Activated naive CD4-positive, alpha-beta T cell treated with anti-CD3 and anti-CD28 coated beads for 36 hours (primary cell): ENCODE results near the gene CELF2. TPM values are rescaled to one million over a fixed set of nuclear protein-coding genes. Genes with fewer than 3 reads are reported as not detected.
"Not testable (repeated sequence)": the region's sequence is repeated elsewhere in the genome, so short reads cannot be mapped to it uniquely, and the experiment has no call there.

ENCODE experiments used
- CTCF ChIA-PET: fragments of 350-600 bp; sonication (Branson Sonifier 250); formaldehyde crosslinking; loops from one replicate; lab custom pipeline; 2021; ENCODE audit warnings: antibody characterized with exemption; lab: Charles Lee
- DNase-seq: peaks from one replicate; pipeline ENCODE4 v3.0.0-alpha.2; 2020
- H3K27ac Mint-ChIP-seq: one replicate; pipeline ENCODE4 v1.8.0; 2021; ENCODE audit warnings: mild to moderate bottlenecking, mixed read lengths
- H3K27me3 Mint-ChIP-seq: one replicate; pipeline ENCODE4 v1.8.0; 2021; ENCODE audit warnings: low read depth, mixed read lengths
- H3K36me3 Mint-ChIP-seq: one replicate; pipeline ENCODE4 v1.8.0; 2021; ENCODE audit warnings: low read depth, mixed read lengths
- H3K4me1 Mint-ChIP-seq: one replicate; pipeline ENCODE4 v1.8.0; 2021; ENCODE audit warnings: low read depth, mixed read lengths
- H3K4me3 Mint-ChIP-seq: one replicate; pipeline ENCODE4 v1.8.0; 2021; ENCODE audit warnings: mild to moderate bottlenecking, moderate library complexity, mixed read lengths
- H3K9me3 Mint-ChIP-seq: one replicate; pipeline ENCODE4 v1.8.0; 2021; ENCODE audit warnings: mixed read lengths
- intact Hi-C: fragments of 100-400 bp; cut with micrococcal nuclease; formaldehyde crosslinking; loops from one replicate; pipeline ENCODE4 v1.15.1; 2023
- total RNA-seq, 2 experiments: library from RNA; stranded (reverse); gene quantifications; one replicate each; pipeline ENCODE4 v1.2.3, GENCODE V29; 2021

The CELF2 gene
- total RNA-seq, 2 experiments from 2014 or later = 68.2 to 72.2 TPM

DNA sequence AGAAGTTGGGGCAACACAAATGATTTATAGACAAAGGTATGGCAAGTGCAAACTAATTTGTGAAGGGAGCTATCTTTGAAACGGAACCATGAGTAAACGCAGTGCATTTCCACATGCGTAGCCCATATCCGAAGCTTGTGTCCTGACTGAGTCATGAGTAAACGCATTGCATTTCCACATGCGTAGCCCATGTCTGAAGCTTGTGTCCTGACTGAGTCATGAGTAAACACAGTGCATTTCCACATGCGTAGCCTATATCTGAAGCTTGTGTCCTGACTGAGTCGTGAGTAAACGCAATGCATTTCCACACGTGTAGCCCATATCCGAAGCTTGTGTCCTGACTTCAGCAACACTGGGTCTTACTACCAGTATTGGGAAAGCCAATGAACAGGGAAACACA, 95.0 kb downstream of the CELF2 start:
- H3K27me3 Mint-ChIP-seq = no peaks in the 10 kb centered on the region
- H3K27ac Mint-ChIP-seq = no peak overlapping the region
- H3K4me3 Mint-ChIP-seq = no peak overlapping the region
- H3K4me1 Mint-ChIP-seq = peaks cover 21% of the 10 kb centered on the region
- no peak for DNase-seq
- H3K9me3 Mint-ChIP-seq = no peaks in the 10 kb centered on the region
- intact Hi-C loops = loop anchor here (1.0 kb wide), 6 partner anchors 29 to 360 kb away; no protein-coding TSS in a partner anchor
- CTCF ChIA-PET = interaction anchor here (0.7 to 4.4 kb wide), 10 partner anchors 10 to 645 kb away, joined by 3 to 32 read pairs (median 6); no protein-coding TSS in a partner anchor
- H3K36me3 Mint-ChIP-seq = no peaks in the 10 kb centered on the region

DNA sequence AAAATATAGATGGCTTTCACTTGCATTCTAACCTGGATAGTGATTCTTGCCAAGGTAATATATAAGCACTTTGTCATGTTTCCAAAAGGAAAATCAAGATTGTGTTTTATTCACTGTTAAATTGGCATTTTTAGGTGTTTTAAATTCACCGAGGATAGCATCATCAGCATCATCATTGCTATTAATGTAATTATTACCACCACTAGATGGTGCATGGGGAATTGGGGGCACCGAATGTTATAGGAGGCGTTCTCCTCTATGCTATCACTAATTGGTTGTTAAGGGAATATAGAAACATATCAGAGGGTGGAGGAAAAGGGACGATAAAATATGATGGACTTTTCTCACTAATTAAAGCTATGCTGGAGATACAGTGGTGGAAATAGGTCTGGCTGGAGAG, 95.5 kb downstream of the CELF2 start:
- Mint-ChIP-seq H3K4me3 (no peak overlapping the region), H3K9me3 (no peaks in the 10 kb centered on the region), H3K36me3 (no peaks in the 10 kb centered on the region), H3K27ac (no peak overlapping the region), H3K27me3 (no peaks in the 10 kb centered on the region), H3K4me1 (peaks cover 21% of the 10 kb centered on the region)
- CTCF ChIA-PET = interaction anchor here (0.7 to 4.4 kb wide), 14 partner anchors 9 to 365 kb away, joined by 3 to 32 read pairs (median 4); no protein-coding TSS in a partner anchor
- intact Hi-C loops = loop anchor here (1.0 kb wide), 6 partner anchors 28 to 359 kb away; no protein-coding TSS in a partner anchor
- DNase-seq = peak; percentile 41

DNA sequence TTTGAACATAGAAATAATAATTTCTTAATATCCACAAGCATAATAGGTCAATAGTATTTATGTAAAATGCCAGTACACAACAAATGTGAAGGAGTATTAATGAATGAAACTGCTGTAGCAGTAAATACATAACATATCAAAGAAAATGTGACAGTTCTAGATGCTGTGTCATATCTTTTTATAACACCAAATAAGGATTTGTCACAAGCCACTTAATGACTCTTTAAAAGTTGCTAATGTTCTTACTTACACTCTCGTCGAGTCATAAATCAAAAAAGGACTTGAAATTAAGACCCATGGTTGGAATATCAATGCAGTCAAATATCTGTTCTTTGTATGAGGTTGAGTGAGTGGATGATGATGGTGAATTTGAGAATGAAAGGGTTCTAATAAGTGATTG, 96.6 kb downstream of the CELF2 start:
- Mint-ChIP-seq H3K36me3 (no peaks in the 10 kb centered on the region), H3K27ac (no peak overlapping the region), H3K4me1 (peaks cover 21% of the 10 kb centered on the region), H3K27me3 (no peaks in the 10 kb centered on the region), H3K9me3 (no peaks in the 10 kb centered on the region), H3K4me3 (no peak overlapping the region)
- CTCF ChIA-PET = interaction anchor here (0.7 to 4.4 kb wide), 7 partner anchors 8 to 157 kb away, joined by 3 to 32 read pairs (median 6); no protein-coding TSS in a partner anchor
- intact Hi-C loops = no loop called here
- no peak for DNase-seq

DNA sequence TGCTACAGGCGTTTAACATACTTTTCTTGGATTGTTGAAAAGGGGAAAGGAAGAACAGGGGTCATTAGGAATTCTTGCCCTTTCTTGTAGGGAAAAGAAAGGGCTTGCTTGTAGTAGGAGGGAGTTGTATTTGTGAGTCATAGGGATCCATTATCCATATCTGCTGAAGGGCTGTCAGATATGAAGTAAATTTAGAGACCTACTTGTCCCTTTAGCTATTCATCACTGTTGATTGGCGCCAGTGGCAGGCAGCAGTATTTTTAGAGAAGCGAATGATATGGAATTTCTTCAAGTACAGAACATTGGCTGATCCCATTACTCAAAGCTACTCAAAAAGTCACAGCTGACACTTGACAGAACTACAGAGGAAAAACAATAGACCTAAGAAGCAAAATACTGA, 97.7 kb downstream of the CELF2 start:
- intact Hi-C loops = no loop called here
- no peak for DNase-seq
- Mint-ChIP-seq H3K36me3 (no peaks in the 10 kb centered on the region), H3K4me3 (no peak overlapping the region), H3K27me3 (no peaks in the 10 kb centered on the region), H3K4me1 (peaks cover 24% of the 10 kb centered on the region), H3K9me3 (no peaks in the 10 kb centered on the region), H3K27ac (no peak overlapping the region)
- CTCF ChIA-PET = interaction anchor here (0.6 to 3.2 kb wide), 5 partner anchors 33 to 361 kb away, joined by 3 to 11 read pairs (median 3); no protein-coding TSS in a partner anchor

DNA sequence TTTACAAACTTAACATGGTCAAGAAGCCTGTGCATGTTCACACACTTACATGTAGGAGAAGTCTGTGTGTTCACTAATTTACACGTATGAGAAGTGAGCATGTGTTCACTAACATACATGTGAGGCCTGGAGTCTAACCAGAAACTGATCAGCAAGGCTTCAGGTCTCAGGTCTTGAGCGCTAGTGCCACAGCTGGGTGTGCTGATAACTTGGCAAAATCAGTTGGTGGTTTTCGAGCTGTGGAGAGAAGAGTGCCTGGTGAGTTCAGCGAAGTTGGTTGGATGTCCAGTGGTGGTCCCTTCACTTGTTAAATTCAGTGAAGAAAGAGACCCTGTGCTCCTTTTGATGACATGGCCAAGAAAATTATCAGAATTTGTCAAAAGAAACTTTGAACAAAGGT, 98.7 kb downstream of the CELF2 start:
- no peaks in the 10 kb centered on the region for H3K36me3 Mint-ChIP-seq
- H3K4me3 Mint-ChIP-seq = no peak overlapping the region
- CTCF ChIA-PET = no interaction called here
- no peaks in the 10 kb centered on the region for H3K9me3 Mint-ChIP-seq
- intact Hi-C loops = no loop called here
- H3K27ac Mint-ChIP-seq = no peak overlapping the region
- DNase-seq = no peak
- no peaks in the 10 kb centered on the region for H3K27me3 Mint-ChIP-seq
- H3K4me1 Mint-ChIP-seq = peaks cover 33% of the 10 kb centered on the region

DNA sequence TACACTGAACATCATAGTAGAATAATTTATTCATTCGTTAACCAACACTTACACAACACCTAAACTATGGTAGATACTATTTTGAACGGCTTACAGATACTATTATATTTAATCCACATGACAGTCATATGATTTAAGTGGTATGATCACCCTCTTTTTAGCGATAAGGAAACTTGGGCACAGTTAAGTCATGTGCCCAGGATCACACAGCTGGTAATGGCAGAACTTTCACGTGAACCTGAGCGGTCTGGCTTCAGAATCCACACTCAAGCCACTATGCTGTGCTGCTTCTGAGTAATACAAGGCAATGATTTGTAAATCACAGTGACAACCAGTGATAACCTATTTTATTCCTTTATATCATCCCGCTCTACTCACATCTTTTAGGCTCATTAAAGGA, 99.1 kb downstream of the CELF2 start:
- DNase-seq = no peak
- H3K36me3 Mint-ChIP-seq = no peaks in the 10 kb centered on the region
- no peak overlapping the region for H3K27ac Mint-ChIP-seq
- no peaks in the 10 kb centered on the region for H3K9me3 Mint-ChIP-seq
- H3K27me3 Mint-ChIP-seq = no peaks in the 10 kb centered on the region
- H3K4me3 Mint-ChIP-seq = no peak overlapping the region
- CTCF ChIA-PET = no interaction called here
- intact Hi-C loops = no loop called here
- H3K4me1 Mint-ChIP-seq = peaks cover 33% of the 10 kb centered on the region

DNA sequence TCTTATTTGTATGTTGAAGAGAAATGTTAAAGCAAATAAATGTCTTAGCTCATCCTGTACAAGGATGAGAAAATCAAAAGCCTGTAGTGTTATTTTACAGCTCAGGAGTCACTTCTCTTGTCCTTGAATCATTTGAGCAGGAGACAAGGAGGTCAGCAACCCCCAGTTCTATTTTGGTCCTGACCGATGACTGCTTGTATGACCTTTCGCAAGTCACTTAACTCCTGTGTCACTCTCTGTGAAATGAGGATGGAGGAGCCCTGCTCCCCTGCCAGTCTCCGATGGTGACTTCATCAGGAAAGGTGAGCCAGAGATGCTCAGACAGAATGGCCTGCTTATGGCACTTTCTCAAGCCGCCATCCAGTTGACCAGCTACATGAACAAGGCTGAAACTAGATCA, 101.0 kb downstream of the CELF2 start:
- H3K36me3 Mint-ChIP-seq = peaks cover 2% of the 10 kb centered on the region
- H3K4me3 Mint-ChIP-seq = no peak overlapping the region
- H3K27me3 Mint-ChIP-seq = no peaks in the 10 kb centered on the region
- CTCF ChIA-PET = no interaction called here
- intact Hi-C loops = no loop called here
- H3K4me1 Mint-ChIP-seq = peaks cover 30% of the 10 kb centered on the region
- no peak overlapping the region for H3K27ac Mint-ChIP-seq
- DNase-seq = no peak
- peaks cover 4% of the 10 kb centered on the region for H3K9me3 Mint-ChIP-seq

DNA sequence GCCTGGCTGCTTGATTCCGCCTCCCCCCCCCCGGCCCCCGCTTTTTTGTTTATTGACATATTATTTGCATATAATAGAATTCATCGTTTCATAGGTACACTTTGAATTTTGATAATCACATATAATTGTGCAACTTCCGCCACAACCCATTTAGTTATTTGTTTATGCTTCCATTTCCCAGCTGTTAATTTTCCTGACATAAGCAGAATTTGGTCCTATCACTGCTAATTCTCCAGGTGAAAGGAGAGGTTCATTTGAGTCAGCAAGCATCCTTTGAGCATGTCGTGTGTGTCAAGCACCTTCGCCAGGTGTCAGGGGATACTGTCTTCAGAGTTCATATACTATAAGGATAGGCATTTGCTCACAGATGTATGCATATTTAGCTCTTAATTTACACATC, 102.2 kb downstream of the CELF2 start:
- H3K36me3 Mint-ChIP-seq = peaks cover 10% of the 10 kb centered on the region
- CTCF ChIA-PET = interaction anchor here (0.8 kb wide), 1 partner anchor 150 kb away, joined by 3 read pairs; no protein-coding TSS in a partner anchor
- intact Hi-C loops = no loop called here
- H3K27ac Mint-ChIP-seq = no peak overlapping the region
- peaks cover 24% of the 10 kb centered on the region for H3K4me1 Mint-ChIP-seq
- peaks cover 12% of the 10 kb centered on the region for H3K9me3 Mint-ChIP-seq
- no peak for DNase-seq
- no peaks in the 10 kb centered on the region for H3K27me3 Mint-ChIP-seq
- H3K4me3 Mint-ChIP-seq = no peak overlapping the region

DNA sequence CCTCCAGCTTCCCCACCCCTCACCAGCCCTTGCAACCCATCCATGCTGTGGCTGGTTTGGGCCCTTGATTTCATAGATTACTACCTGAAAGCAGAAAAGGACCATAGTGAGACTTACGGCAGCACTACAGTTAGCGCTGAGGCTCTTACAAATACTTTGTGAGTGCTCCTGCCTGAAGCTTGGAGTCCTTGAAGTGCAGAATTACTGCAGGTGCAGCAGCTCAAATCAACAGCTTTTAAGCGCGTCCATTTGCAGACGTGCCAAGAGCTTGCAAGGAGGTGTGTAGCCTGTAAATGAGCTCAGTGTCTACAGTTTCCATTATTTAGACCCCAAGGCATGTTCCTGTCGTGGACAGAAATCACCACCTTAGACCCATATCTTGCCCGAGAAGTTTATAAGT, 103.0 kb downstream of the CELF2 start:
- CTCF ChIA-PET = interaction anchor here (1.0 kb wide), 1 partner anchor 21 kb away, joined by 3 read pairs; no protein-coding TSS in a partner anchor
- Mint-ChIP-seq H3K27ac (no peak overlapping the region), H3K36me3 (peaks cover 14% of the 10 kb centered on the region), H3K4me3 (no peak overlapping the region), H3K4me1 (peaks cover 20% of the 10 kb centered on the region), H3K27me3 (no peaks in the 10 kb centered on the region), H3K9me3 (peaks cover 17% of the 10 kb centered on the region)
- intact Hi-C loops = no loop called here
- no peak for DNase-seq

DNA sequence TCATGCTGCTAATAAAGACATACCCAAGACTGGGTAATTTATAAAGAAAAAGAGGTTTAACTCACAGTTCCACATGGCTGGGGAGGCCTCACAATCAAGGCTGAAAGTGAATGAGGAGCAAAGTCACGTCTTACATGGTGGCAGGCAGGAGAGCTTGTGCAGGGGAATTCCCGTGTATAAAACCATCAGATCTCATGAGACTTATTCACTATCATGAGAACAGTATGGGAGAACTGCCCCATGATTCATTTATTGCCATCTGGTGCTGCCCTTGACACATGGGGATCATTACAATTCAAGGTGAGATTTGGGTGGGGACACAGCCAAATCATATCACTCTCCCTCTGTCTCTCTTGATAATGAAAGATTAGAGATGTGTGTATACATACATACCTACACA, 106.2 kb downstream of the CELF2 start:
- intact Hi-C loops = loop anchor here (2.0 kb wide), 1 partner anchor 15 kb away; no protein-coding TSS in a partner anchor
- not testable (repeated sequence) for H3K27me3 Mint-ChIP-seq, H3K4me3 Mint-ChIP-seq
- Mint-ChIP-seq H3K36me3 (peaks cover 14% of the 10 kb centered on the region), H3K4me1 (peaks cover 20% of the 10 kb centered on the region), H3K27ac (peak overlapping the region; percentile 26), H3K9me3 (peaks cover 21% of the 10 kb centered on the region)
- peak; percentile 48 for DNase-seq
- CTCF ChIA-PET = interaction anchor here (0.8 to 1.7 kb wide), 2 partner anchors 10 to 103 kb away, joined by 3 read pairs; no protein-coding TSS in a partner anchor

DNA sequence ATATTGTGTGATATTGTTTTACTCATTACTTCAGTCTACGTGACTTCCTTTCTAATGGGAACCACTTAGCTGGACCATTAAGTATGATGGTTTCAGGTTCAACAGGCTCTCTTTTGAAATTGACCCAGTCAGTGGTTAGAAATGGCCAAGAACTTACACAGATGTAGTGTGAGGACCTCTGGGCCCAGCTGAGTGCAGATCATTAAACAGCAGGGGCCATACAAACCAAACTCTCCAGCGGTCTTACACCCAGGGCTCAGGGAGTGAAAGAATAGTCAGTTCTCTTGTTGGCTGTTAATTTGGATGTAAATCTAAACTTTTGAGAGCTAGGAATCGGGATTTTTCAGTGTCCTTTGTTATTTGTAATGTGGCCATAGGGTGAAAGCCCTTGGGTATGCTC, 107.3 kb downstream of the CELF2 start:
- Mint-ChIP-seq H3K27me3 (no peaks in the 10 kb centered on the region), H3K27ac (no peak overlapping the region), H3K36me3 (peaks cover 14% of the 10 kb centered on the region), H3K4me3 (no peak overlapping the region), H3K4me1 (peaks cover 20% of the 10 kb centered on the region), H3K9me3 (peaks cover 21% of the 10 kb centered on the region)
- intact Hi-C loops = loop anchor here (2.0 kb wide), 1 partner anchor 14 kb away; no protein-coding TSS in a partner anchor
- CTCF ChIA-PET = interaction anchor here (0.8 kb wide), 1 partner anchor 12 kb away, joined by 3 read pairs; no protein-coding TSS in a partner anchor
- no peak for DNase-seq

DNA sequence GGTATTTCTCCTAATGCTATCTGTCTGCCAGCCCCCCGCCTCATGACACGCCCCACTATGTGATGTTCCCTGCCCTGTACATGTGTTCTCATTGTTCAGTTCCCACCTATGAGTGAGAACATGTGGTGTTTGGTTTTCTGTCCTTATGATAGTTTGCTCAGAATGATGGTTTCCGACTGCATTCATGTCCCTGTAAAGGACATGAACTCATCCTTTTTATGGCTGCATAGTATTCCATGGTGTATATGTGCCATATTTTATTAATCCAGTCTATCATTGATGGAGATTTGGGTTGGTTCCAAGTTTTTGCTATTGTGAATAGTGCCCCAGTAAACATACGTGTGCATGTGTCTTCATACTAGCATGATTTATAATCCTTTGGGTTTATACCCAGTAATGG, 109.3 kb downstream of the CELF2 start:
- Mint-ChIP-seq H3K9me3 (peaks cover 21% of the 10 kb centered on the region), H3K4me1 (peaks cover 20% of the 10 kb centered on the region), H3K36me3 (peaks cover 14% of the 10 kb centered on the region)
- H3K27me3 Mint-ChIP-seq, intact Hi-C loops, H3K27ac Mint-ChIP-seq, DNase-seq, H3K4me3 Mint-ChIP-seq, CTCF ChIA-PET: not testable (repeated sequence)

DNA sequence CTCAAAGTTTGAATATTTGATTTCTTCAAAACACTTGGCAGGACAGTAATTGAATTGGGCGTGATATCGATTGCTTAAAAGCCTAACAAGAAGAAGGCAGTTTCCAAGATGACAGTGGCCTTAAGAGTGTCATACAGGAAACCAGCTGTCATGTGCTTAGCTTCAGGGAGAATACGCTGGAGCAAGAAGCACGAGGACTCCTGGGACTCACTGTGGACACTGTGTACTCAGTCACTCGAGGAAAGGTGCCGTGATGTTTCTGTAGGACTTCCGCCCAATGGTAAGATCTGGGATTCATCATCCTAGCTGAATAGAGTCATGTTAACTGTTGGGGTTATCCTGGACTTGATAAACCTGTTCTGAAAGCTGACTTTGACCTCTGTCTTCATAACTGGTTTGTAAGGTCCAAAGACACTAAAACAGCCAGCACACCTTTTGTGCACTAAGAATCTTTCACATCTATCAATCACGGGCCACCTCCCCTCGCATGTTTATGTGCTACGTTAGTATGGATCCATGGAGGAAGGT, 113.5 kb downstream of the CELF2 start:
- no peaks in the 10 kb centered on the region for H3K27me3 Mint-ChIP-seq
- intact Hi-C loops = no loop called here
- peaks cover 14% of the 10 kb centered on the region for H3K4me1 Mint-ChIP-seq
- no peak for DNase-seq
- CTCF ChIA-PET = interaction anchor here (2.3 kb wide), 1 partner anchor 18 kb away, joined by 6 read pairs; no protein-coding TSS in a partner anchor
- no peak overlapping the region for H3K4me3 Mint-ChIP-seq
- H3K9me3 Mint-ChIP-seq = peaks cover 4% of the 10 kb centered on the region
- H3K27ac Mint-ChIP-seq = no peak overlapping the region
- no peaks in the 10 kb centered on the region for H3K36me3 Mint-ChIP-seq
